HG02885 (cell line): ENCODE measurements around the gene KLHL33.

Experiments used
- ATAC-seq: cut with Tn5 transposase; IDR thresholded peaks from one replicate; pipeline ENCODE4 v1.9.1; 2021; ENCODE audit warnings: mild to moderate bottlenecking; ENCODE audit not compliant: unreplicated experiment, poor library complexity

KLHL33 gene

GRCh38 chr14:20435582-20436362 is at the start of gene KLHL33:
Gene KLHL33 (minus strand): TSS chr14:20436166. CDS start chr14:20435811, 355 bp downstream.
- no peak for ATAC-seq

GRCh38 chr14:20482382-20482781 is 46.4 kb upstream of the KLHL33 start:
- no peak for ATAC-seq

- ATAC-seq: no peak
Measured at GRCh38 chr14:20478894-20479293, 42.9 kb upstream of the KLHL33 start.

GRCh38 chr14:20477211-20477876 is 41.4 kb upstream of the KLHL33 start:
- no peak for ATAC-seq

- no peak for ATAC-seq
Measured at GRCh38 chr14:20476776-20477175, 40.8 kb upstream of the KLHL33 start.

GRCh38 chr14:20472536-20473169 is 36.7 kb upstream of the KLHL33 start:
- ATAC-seq: no peak

GRCh38 chr14:20470603-20470901 is 34.6 kb upstream of the KLHL33 start:
- ATAC-seq: no peak

- peak; percentile 35 for ATAC-seq
Measured at GRCh38 chr14:20469890-20470602, 34.1 kb upstream of the KLHL33 start.

- peak; percentile 97 for ATAC-seq
Measured at GRCh38 chr14:20469242-20469889, 33.4 kb upstream of the KLHL33 start, which contains the start of gene PNP. Gene PNP (plus strand): TSS chr14:20469406. CDS start chr14:20469525, 119 bp downstream.

- no peak for ATAC-seq
Measured at GRCh38 chr14:20468764-20469241, 32.8 kb upstream of the KLHL33 start.

- ATAC-seq: peak; percentile 93
Measured at GRCh38 chr14:20461225-20462141, 25.5 kb upstream of the KLHL33 start, which contains the start of gene PIP4P1. Gene PIP4P1 (minus strand): TSS chr14:20461434. CDS start chr14:20461325, 109 bp downstream.

- ATAC-seq: peak; percentile 5
Measured at GRCh38 chr14:20460458-20461224, 24.7 kb upstream of the KLHL33 start.

GRCh38 chr14:20458031-20458789 is 22.2 kb upstream of the KLHL33 start:
- ATAC-seq: no peak

GRCh38 chr14:20456971-20457370 is 21.0 kb upstream of the KLHL33 start:
- no peak for ATAC-seq

GRCh38 chr14:20455355-20456300 is 19.7 kb upstream of the KLHL33 start:
- peak; percentile 52 for ATAC-seq
